Subcutaneous abdominal adipose tissue (tissue), 5 donors: ENCODE measurements around the gene RAPGEF2.

ENCODE experiments used
- H3K27ac ChIP-seq: one replicate; pipeline ENCODE4 v1.7.0; 2013; ENCODE audit warnings: low read depth, mild to moderate bottlenecking, inconsistent platforms, low read length, moderate library complexity
- H3K27me3 ChIP-seq, 5 donors: one replicate each; pipeline ENCODE4 v1.7.0; 2013; ENCODE audit warnings: low read length in 5 of 5, inconsistent platforms in 1 of 5; ENCODE audit not compliant: control insufficient read depth in 5 of 5, insufficient read depth in 4 of 5
- H3K36me3 ChIP-seq, 5 donors: one replicate each; pipeline ENCODE4 v1.7.0; 2013; ENCODE audit warnings: low read length in 5 of 5; ENCODE audit not compliant: control insufficient read depth in 5 of 5, insufficient read depth in 5 of 5
- H3K4me1 ChIP-seq, 5 donors: one replicate each; pipeline ENCODE4 v1.7.0; 2013; ENCODE audit warnings: low read length in 5 of 5, mild to moderate bottlenecking in 3 of 5, moderate library complexity in 1 of 5; ENCODE audit not compliant: control insufficient read depth in 5 of 5, insufficient read depth in 5 of 5
- H3K4me3 ChIP-seq, 5 donors: one replicate each; pipeline ENCODE4 v1.7.0; 2013; ENCODE audit warnings: low read length in 5 of 5, low read depth in 1 of 5
- H3K9ac ChIP-seq, 5 donors: one replicate each; pipeline ENCODE4 v1.7.0; 2013; ENCODE audit warnings: low read length in 5 of 5, mild to moderate bottlenecking in 4 of 5, moderate library complexity in 3 of 5
- H3K9me3 ChIP-seq, 5 donors: one replicate each; pipeline ENCODE4 v1.7.0; 2013; ENCODE audit warnings: low read length in 5 of 5; ENCODE audit not compliant: control insufficient read depth in 5 of 5
- donor health status: healthy.
- donor health status: healthy.
- donor health status: healthy.
- donor health status: healthy.
- donor health status: healthy.

Gene RAPGEF2

GRCh38 chr4:159222043-159222552, 119.2 kb downstream of the RAPGEF2 start:
- Histone ChIP-seq H3K27ac (no peak overlapping the region), H3K4me1 (peaks cover 0 to 13% (median 0%) of the 10 kb centered on the region in 5 donors), H3K9ac (no peak overlapping the region), H3K9me3 (no peaks in the 10 kb centered on the region), H3K27me3 (no peaks in the 10 kb centered on the region), H3K36me3 (no peaks in the 10 kb centered on the region), H3K4me3 (no peak overlapping the region)

- H3K4me1 ChIP-seq = peaks cover 0 to 31% (median 14%) of the 10 kb centered on the region in 5 donors
- no peak overlapping the region for H3K9ac ChIP-seq
- no peaks in the 10 kb centered on the region for H3K36me3 ChIP-seq
- no peak overlapping the region for H3K4me3 ChIP-seq
- no peaks in the 10 kb centered on the region for H3K27me3 ChIP-seq
- no peaks in the 10 kb centered on the region for H3K9me3 ChIP-seq
- H3K27ac ChIP-seq = no peak overlapping the region
Observed at GRCh38 chr4:159224408-159224807, 121.5 kb downstream of the RAPGEF2 start.

- no peaks in the 10 kb centered on the region for H3K36me3 ChIP-seq
- H3K9ac ChIP-seq = no peak overlapping the region
- H3K27ac ChIP-seq = peak overlapping the region; percentile 45
- peak overlapping the region in 3 of 5 donors; percentile 40 to 55 (median 43) for H3K4me3 ChIP-seq
- no peaks in the 10 kb centered on the region for H3K27me3 ChIP-seq
- H3K9me3 ChIP-seq = no peaks in the 10 kb centered on the region
- peaks cover 0 to 23% (median 14%) of the 10 kb centered on the region in 5 donors for H3K4me1 ChIP-seq
Observed at GRCh38 chr4:159227378-159227777, 124.5 kb downstream of the RAPGEF2 start.

GRCh38 chr4:159227984-159228383, 125.1 kb downstream of the RAPGEF2 start:
- peaks cover 0 to 23% (median 14%) of the 10 kb centered on the region in 5 donors for H3K4me1 ChIP-seq
- H3K27ac ChIP-seq = peak overlapping the region; percentile 45
- no peaks in the 10 kb centered on the region for H3K9me3 ChIP-seq
- peak overlapping the region in 1 of 5 donors; percentile 2 for H3K9ac ChIP-seq
- no peaks in the 10 kb centered on the region for H3K27me3 ChIP-seq
- H3K36me3 ChIP-seq = no peaks in the 10 kb centered on the region
- H3K4me3 ChIP-seq = peak overlapping the region; percentile 40 to 62 (median 43)

- no peak overlapping the region for H3K9ac ChIP-seq
- peaks cover 0 to 23% (median 14%) of the 10 kb centered on the region in 5 donors for H3K4me1 ChIP-seq
- H3K36me3 ChIP-seq = no peaks in the 10 kb centered on the region
- H3K4me3 ChIP-seq = no peak overlapping the region
- H3K9me3 ChIP-seq = no peaks in the 10 kb centered on the region
- H3K27ac ChIP-seq = no peak overlapping the region
- no peaks in the 10 kb centered on the region for H3K27me3 ChIP-seq
Observed at GRCh38 chr4:159229164-159229563, 126.3 kb downstream of the RAPGEF2 start.

- Histone ChIP-seq H3K36me3 (no peaks in the 10 kb centered on the region), H3K9ac (no peak overlapping the region), H3K27ac (no peak overlapping the region), H3K4me1 (peaks cover 0 to 17% (median 9%) of the 10 kb centered on the region in 5 donors), H3K9me3 (no peaks in the 10 kb centered on the region), H3K4me3 (no peak overlapping the region), H3K27me3 (no peaks in the 10 kb centered on the region)
Observed at GRCh38 chr4:159232465-159233106, 129.7 kb downstream of the RAPGEF2 start.

GRCh38 chr4:159235779-159236368, 133.0 kb downstream of the RAPGEF2 start:
- Histone ChIP-seq H3K4me3 (no peak overlapping the region), H3K9ac (no peak overlapping the region), H3K4me1 (peaks cover 0 to 4% (median 3%) of the 10 kb centered on the region in 5 donors), H3K27me3 (no peaks in the 10 kb centered on the region), H3K36me3 (no peaks in the 10 kb centered on the region), H3K9me3 (no peaks in the 10 kb centered on the region), H3K27ac (no peak overlapping the region)

GRCh38 chr4:159237975-159238374, 135.1 kb downstream of the RAPGEF2 start:
- Histone ChIP-seq H3K27ac (no peak overlapping the region), H3K4me1 (peaks cover 0 to 7% (median 6%) of the 10 kb centered on the region in 5 donors), H3K4me3 (no peak overlapping the region), H3K27me3 (no peaks in the 10 kb centered on the region), H3K9ac (no peak overlapping the region), H3K36me3 (no peaks in the 10 kb centered on the region), H3K9me3 (no peaks in the 10 kb centered on the region)

- Histone ChIP-seq H3K36me3 (no peaks in the 10 kb centered on the region), H3K9ac (no peak overlapping the region), H3K4me3 (no peak overlapping the region), H3K27ac (no peak overlapping the region), H3K27me3 (no peaks in the 10 kb centered on the region), H3K4me1 (peaks cover 0 to 7% (median 6%) of the 10 kb centered on the region in 5 donors), H3K9me3 (no peaks in the 10 kb centered on the region)
Observed at GRCh38 chr4:159238631-159239030, 135.8 kb downstream of the RAPGEF2 start.

- H3K27ac ChIP-seq = peak overlapping the region; percentile 77
Observed at GRCh38 chr4:159239629-159240028, 136.8 kb downstream of the RAPGEF2 start.

More at GRCh38 chr4:159239629-159240028, 136.8 kb downstream of the RAPGEF2 start:
- Histone ChIP-seq H3K27me3 (no peaks in the 10 kb centered on the region), H3K36me3 (no peaks in the 10 kb centered on the region), H3K4me3 (no peak overlapping the region), H3K4me1 (peaks cover 0 to 7% (median 6%) of the 10 kb centered on the region in 5 donors), H3K9me3 (no peaks in the 10 kb centered on the region), H3K9ac (no peak overlapping the region)
